Posterior vena cava (tissue), 2 donors: ENCODE data around the gene CBLN1. TPM values are rescaled to one million over a fixed set of nuclear protein-coding genes. Genes with fewer than 3 reads are reported as not detected.
"Not testable (repeated sequence)": the region's sequence is repeated elsewhere in the genome, so short reads cannot be mapped to it uniquely, and the experiment has no call there.

Experiments used
- DNase-seq: peaks from one replicate; pipeline ENCODE4 v3.0.0-alpha.2; 2020; ENCODE audit warnings: low spot score
- intact Hi-C, 2 donors: fragments of 100-400 bp; cut with DNase I; formaldehyde crosslinking; loops; one replicate each; pipeline versions ENCODE4 v1.14.1 to v1.14.2; 2022 to 2023
- total RNA-seq, 2 donors: library from RNA; stranded (reverse); fragmentation: NEBNext Ultra II Directional; extraction: Animal tissue kit (Norgen Biotek cat#: 25700); gene quantifications; one replicate each; pipeline ENCODE4 v1.2.1, GENCODE V29; 2021
- donor health status: DM: yes; HTN: yes; CAD: no.
- donor health status: DM: yes; HTN: yes; CAD: no.

CBLN1 gene
- total RNA-seq, 2 donors from 2014 or later, result 0.67 to 2.2 TPM

DNA sequence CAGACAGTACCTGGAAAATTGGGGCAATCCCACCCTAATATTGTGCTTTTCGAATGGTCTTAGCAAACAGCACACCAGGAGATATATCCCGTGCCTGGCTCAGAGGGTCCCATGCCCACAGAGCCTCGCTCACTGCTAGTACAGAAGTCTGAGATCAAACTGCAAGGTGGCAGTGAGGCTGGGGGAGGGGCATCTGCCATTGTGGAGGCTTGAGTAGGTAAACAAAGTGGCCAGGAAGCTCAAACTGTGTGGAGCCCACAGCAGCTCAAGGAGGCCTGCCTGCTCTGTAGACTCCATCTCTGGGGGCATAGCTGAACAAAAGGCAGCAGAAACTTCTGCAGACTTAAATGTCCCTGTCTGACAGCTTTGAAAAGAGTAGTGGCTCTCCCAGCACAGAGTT lies 53.3 kb downstream of the CBLN1 start:
- intact Hi-C loops, DNase-seq: not testable (repeated sequence)

Other genes with a start within 250 kb of the CBLN1 start
- not detected for gene C16orf78, start 92.0 kb upstream of the CBLN1 start, total RNA-seq